H1 (cell line): ENCODE measurements around the gene SLC25A34. TPM values are rescaled to one million over a fixed set of nuclear protein-coding genes. Genes with fewer than 3 reads are reported as not detected.

Experiments
- CTCF ChIA-PET: fragments of 300-600 bp; sonication (Branson Sonifier 250); formaldehyde crosslinking; loops from one replicate; lab custom pipeline; 2021; ENCODE audit not compliant: partially characterized antibody; lab: Charles Lee
- POLR2A ChIA-PET: fragments of 300-600 bp; sonication (Branson Sonifier 250); formaldehyde crosslinking; loops from one replicate; lab custom pipeline; 2021; ENCODE audit warnings: inconsistent platforms; ENCODE audit not compliant: partially characterized antibody; lab: Charles Lee
- DNase-seq, 2 experiments: peaks; one replicate each; pipeline versions ENCODE4 v3.0.0 to v3.0.0-alpha.2; 2010 to 2022; ENCODE audit warnings: low spot score in 2 of 2, low read depth in 1 of 2, mixed read lengths in 1 of 2
- FAIRE-seq: peaks from 2 replicates; lab custom pipeline; 2011; peaks lifted over from hg19 to GRCh38; lab: Jason Lieb, UNC
- H2AFZ ChIP-seq: 2 replicates; pipeline ENCODE4 v1.8.1; 2012; ENCODE audit warnings: low read length, inconsistent platforms
- H2AK5ac ChIP-seq: 2 replicates; pipeline ENCODE4 v1.6.1; 2013; ENCODE audit warnings: low read depth, low read length
- H2BK120ac ChIP-seq: replicated peaks from 2 replicates; pipeline ENCODE3; 2013; ENCODE audit warnings: low read depth, low read length, inconsistent platforms
- H2BK12ac ChIP-seq: 2 replicates; pipeline ENCODE4 v1.6.1; 2013; ENCODE audit warnings: low read depth, low read length
- H2BK15ac ChIP-seq: 2 replicates; pipeline ENCODE4 v1.6.1; 2013; ENCODE audit warnings: low read length
- H2BK20ac ChIP-seq: 2 replicates; pipeline ENCODE4 v1.6.1; 2013; ENCODE audit warnings: low read length
- H2BK5ac ChIP-seq: 2 replicates; pipeline ENCODE4 v1.6.1; 2013; ENCODE audit warnings: low read depth, low read length
- H3K14ac ChIP-seq: 2 replicates; pipeline ENCODE4 v1.6.1; 2013; ENCODE audit warnings: inconsistent platforms; ENCODE audit not compliant: insufficient read length
- H3K18ac ChIP-seq: 2 replicates; pipeline ENCODE4 v1.6.1; 2013; ENCODE audit warnings: low read length; ENCODE audit errors: extremely low read depth
- H3K23ac ChIP-seq: 2 replicates; pipeline ENCODE4 v1.6.1; 2013; ENCODE audit warnings: inconsistent platforms; ENCODE audit not compliant: insufficient read length
- H3K23me2 ChIP-seq: 2 replicates; pipeline ENCODE4 v1.6.1; 2013; ENCODE audit warnings: low read depth, low read length
- H3K27ac ChIP-seq: 2 replicates; pipeline ENCODE4 v1.6.1; 2011; ENCODE audit warnings: low read depth, low read length, inconsistent platforms
- H3K27me3 ChIP-seq, 4 experiments: replicated peaks in 1 of 4; 1 replicate in 1 of 4; 2 replicates in 3 of 4; pipeline versions ENCODE4 v1.6.1 to v1.8.1; 2011 to 2013; ENCODE audit warnings: low read length in 3 of 4, mild to moderate bottlenecking in 3 of 4, inconsistent platforms in 2 of 4, mixed read lengths in 2 of 4, moderate library complexity in 1 of 4; ENCODE audit not compliant: control insufficient read depth in 3 of 4, insufficient read depth in 3 of 4; ENCODE audit errors: extremely low read depth in 1 of 4
- H3K36me3 ChIP-seq, 4 experiments: 2 replicates each; pipeline versions ENCODE4 v1.6.1 to v1.8.1; 2011 to 2013; ENCODE audit warnings: mild to moderate bottlenecking in 4 of 4, low read length in 3 of 4, moderate library complexity in 2 of 4, control low read depth in 1 of 4, inconsistent platforms in 1 of 4; ENCODE audit not compliant: insufficient read depth in 4 of 4, control insufficient read depth in 2 of 4
- H3K4ac ChIP-seq: replicated peaks from 2 replicates; pipeline ENCODE3; 2013; ENCODE audit warnings: low read length, low read depth, mixed read lengths, inconsistent platforms; ENCODE audit not compliant: insufficient read length
- H3K4me1 ChIP-seq, 4 experiments: replicated peaks in 1 of 4; 1 replicate in 1 of 4; 2 replicates in 3 of 4; pipeline versions ENCODE4 v1.6.1 to v1.8.1; 2011 to 2013; ENCODE audit warnings: low read length in 3 of 4, inconsistent platforms in 2 of 4, mixed read lengths in 1 of 4; ENCODE audit not compliant: insufficient read depth in 4 of 4, control insufficient read depth in 3 of 4
- H3K4me2 ChIP-seq, 2 experiments: 2 replicates each; pipeline versions ENCODE4 v1.6.1 to v1.8.1; 2011 to 2013; ENCODE audit warnings: low read depth in 2 of 2, low read length in 2 of 2, control low read depth in 1 of 2, inconsistent platforms in 1 of 2, mild to moderate bottlenecking in 1 of 2; ENCODE audit not compliant: insufficient read depth in 1 of 2
- H3K4me3 ChIP-seq, 4 experiments: fragments of 200-600, 300-600 bp in 1 of 4; sonication (generic), shearing (Covaris generic), sonication (Bioruptor Twin) in 1 of 4; 2 replicates each; pipeline versions ENCODE4 v1.5.1 to v1.8.1; 2011 to 2016; ENCODE audit warnings: low read length in 4 of 4, low read depth in 3 of 4, control low read depth in 2 of 4, inconsistent platforms in 2 of 4, mild to moderate bottlenecking in 2 of 4, mixed read lengths in 1 of 4, moderate library complexity in 1 of 4; ENCODE audit not compliant: insufficient read depth in 2 of 4; ENCODE audit errors: extremely low read depth in 1 of 4
- H3K56ac ChIP-seq: replicated peaks from 2 replicates; pipeline ENCODE3; 2013; ENCODE audit warnings: low read depth, mild to moderate bottlenecking, mixed read lengths, low read length, inconsistent platforms; ENCODE audit not compliant: insufficient read length
- H3K79me1 ChIP-seq: 2 replicates; pipeline ENCODE4 v1.6.1; 2013; ENCODE audit warnings: low read depth, low read length, control low read depth
- H3K79me2 ChIP-seq, 2 experiments: 2 replicates each; pipeline versions ENCODE4 v1.6.1 to v1.8.1; 2012 to 2013; ENCODE audit warnings: low read length in 2 of 2, mild to moderate bottlenecking in 2 of 2, inconsistent platforms in 1 of 2; ENCODE audit not compliant: insufficient read depth in 2 of 2, control insufficient read depth in 1 of 2
- H3K9ac ChIP-seq, 4 experiments: replicated peaks in 1 of 4; 1 replicate in 1 of 4; 2 replicates in 3 of 4; pipeline versions ENCODE4 v1.6.1 to v1.8.1; 2011 to 2013; ENCODE audit warnings: low read depth in 3 of 4, low read length in 3 of 4, control low read depth in 2 of 4, mild to moderate bottlenecking in 2 of 4, moderate library complexity in 2 of 4, inconsistent platforms in 1 of 4; ENCODE audit errors: extremely low read depth in 1 of 4
- H3K9me3 ChIP-seq, 2 experiments: 2 replicates each; pipeline versions ENCODE4 v1.6.1 to v1.8.1; 2012 to 2013; ENCODE audit warnings: mild to moderate bottlenecking in 2 of 2, moderate library complexity in 2 of 2, control low read depth in 1 of 2, inconsistent platforms in 1 of 2, low read depth in 1 of 2, low read length in 1 of 2, mixed read lengths in 1 of 2; ENCODE audit not compliant: insufficient read depth in 2 of 2
- H4K20me1 ChIP-seq, 2 experiments: replicated peaks in 1 of 2; 2 replicates each; pipeline versions ENCODE3 to v1.8.1; 2011 to 2013; ENCODE audit warnings: inconsistent platforms in 2 of 2, low read length in 2 of 2, mild to moderate bottlenecking in 1 of 2; ENCODE audit not compliant: insufficient read depth in 2 of 2, control insufficient read depth in 1 of 2
- H4K5ac ChIP-seq: 2 replicates; pipeline ENCODE4 v1.6.1; 2013; ENCODE audit warnings: low read length, low read depth, mixed read lengths, inconsistent platforms; ENCODE audit not compliant: insufficient read length
- H4K8ac ChIP-seq: 2 replicates; pipeline ENCODE4 v1.8.0; 2013; ENCODE audit warnings: mild to moderate bottlenecking, moderate library complexity, low read length, inconsistent platforms; ENCODE audit not compliant: insufficient read depth; ENCODE audit errors: extremely low read depth
- H4K91ac ChIP-seq: replicated peaks from 2 replicates; pipeline ENCODE3; 2013; ENCODE audit warnings: low read length, mixed read lengths, inconsistent platforms; ENCODE audit not compliant: insufficient read length
- BACH1 ChIP-seq: IDR thresholded peaks from 2 replicates; pipeline ENCODE4 v1.6.1; 2012; ENCODE audit warnings: low read length, improper control_type of control experiment
- EGR1 ChIP-seq: IDR thresholded peaks from 2 replicates; pipeline ENCODE4 v1.6.1; 2011; ENCODE audit warnings: low read depth, low read length, borderline replicate concordance
- KDM1A ChIP-seq: fragments of 200-600, 300-600 bp; sonication (generic); IDR thresholded peaks from 2 replicates; pipeline ENCODE4 v1.7.1; 2016; ENCODE audit warnings: mild to moderate bottlenecking, low read length, borderline replicate concordance
- NANOG ChIP-seq: IDR thresholded peaks from 2 replicates; pipeline ENCODE4 v1.6.1; 2011; ENCODE audit warnings: low read length, low read depth, mild to moderate bottlenecking, inconsistent platforms; ENCODE audit not compliant: insufficient read depth, poor library complexity, severe bottlenecking
- SP1 ChIP-seq: IDR thresholded peaks from 2 replicates; pipeline ENCODE4 v1.6.1; 2011; ENCODE audit warnings: low read depth, low read length
- SP4 ChIP-seq: IDR thresholded peaks from 2 replicates; pipeline ENCODE4 v1.6.1; 2012; ENCODE audit warnings: low read length, inconsistent platforms
- SUZ12 ChIP-seq: fragments of 200-600 bp; sonication (generic); IDR thresholded peaks from 2 replicates; pipeline ENCODE4 v1.6.1; 2012; ENCODE audit warnings: mild to moderate bottlenecking, inconsistent platforms, low read length, moderate library complexity, mixed read lengths
- YY1 ChIP-seq: IDR thresholded peaks from 2 replicates; pipeline ENCODE4 v1.6.1; 2011; ENCODE audit warnings: low read depth, mild to moderate bottlenecking, low read length
- WGBS, 2 experiments: shearing (Covaris generic) in 1 of 2; methylation state at CpG; one replicate each; pipeline versions ENCODE4 v1.1.6 to v1.1.7; 2013 to 2015; ENCODE audit warnings: low lambda C conversion rate in 2 of 2, mixed read lengths in 2 of 2, inconsistent platforms in 1 of 2, low coverage in 1 of 2, missing lambda C conversion rate in 1 of 2; ENCODE audit not compliant: insufficient replicate concordance in 2 of 2, insufficient coverage in 1 of 2, insufficient read length in 1 of 2; ENCODE audit errors: extremely low coverage in 1 of 2, missing lambda C conversion rate in 1 of 2; 5-methylcytosine and 5-hydroxymethylcytosine counted together
- long read RNA-seq, 2 experiments: library from RNA in 1 of 2; library from capped mRNA in 1 of 2; stranded (forward); transcript quantifications; one replicate each; pipeline ENCODE4 v2.0.0, GENCODE V29; 2021; ENCODE audit warnings: inconsistent platforms in 1 of 2
- polyA minus RNA-seq, 3 experiments: library from RNA; depleted of rRNA, polyadenylated mRNA; stranded (reverse); fragments of >200 nt; gene quantifications; 1 replicate in 2 of 3; 2 replicates in 1 of 3; pipeline ENCODE4 v1.2.3, GENCODE V29; 2011
- polyA plus RNA-seq, 7 experiments: library from polyadenylated mRNA; depleted of rRNA in 3 of 7; stranded (reverse) in 5 of 7; unstranded in 2 of 7; fragments of >200 nt in 5 of 7; fragments of 200-250 nt in 2 of 7; gene quantifications; 1 replicate in 5 of 7; 2 replicates in 1 of 7; 4 replicates in 1 of 7; pipeline versions ENCODE4 v1.2.1 to v1.2.3, GENCODE V29; 2011 to 2013; ENCODE audit warnings: missing spikeins in 2 of 7, mixed read lengths in 2 of 7
- total RNA-seq: library from RNA; stranded (reverse); fragmentation: NEBNext Ultra II Directional; extraction: Animal tissue kit (Norgen Biotek cat#: 25700); gene quantifications from 2 replicates; pipeline ENCODE4 v1.2.1, GENCODE V29; 2021
- TF ChIP-seq, protein P1 (sequence below): IDR thresholded peaks from 2 replicates; pipeline ENCODE4 v1.6.1; 2012; ENCODE audit warnings: inconsistent platforms

SLC25A34 gene
- total RNA-seq (0.48 and 0.50 TPM in 2 replicates), polyA plus RNA-seq (2011; rRNA removed) (0.62 and 0.75 TPM in 2 replicates), polyA minus RNA-seq (2011; rRNA and poly(A)+ RNA removed) (0.07 and 0.22 TPM in 2 replicates)
- 0.71 TPM for polyA plus RNA-seq (2011; cell fraction: cytosol; rRNA removed)
- polyA plus RNA-seq (2011; cell fraction: nucleus; rRNA removed), result 1.6 TPM
- 0.37 to 0.81 TPM (median 0.54 TPM) in 4 replicates for polyA plus RNA-seq (2012, experiment 1 of 2)
- polyA plus RNA-seq (2012, experiment 2 of 2), result 0.28 TPM
- polyA plus RNA-seq (2013, experiment 1 of 2), result 0.81 TPM
- polyA plus RNA-seq (2013, experiment 2 of 2), result 0.39 TPM
- polyA minus RNA-seq (2011; cell fraction: cytosol; rRNA and poly(A)+ RNA removed), result not detected
- polyA minus RNA-seq (2011; cell fraction: nucleus; rRNA and poly(A)+ RNA removed), result 0.70 TPM
- long read RNA-seq, experiment 1, partial matches to known transcripts, result 0 of 1 reads
- long read RNA-seq, experiment 1, other reads (novel, unspliced or antisense), result 1 of 1 reads
- long read RNA-seq, experiment 2, result 0 reads

DNA sequence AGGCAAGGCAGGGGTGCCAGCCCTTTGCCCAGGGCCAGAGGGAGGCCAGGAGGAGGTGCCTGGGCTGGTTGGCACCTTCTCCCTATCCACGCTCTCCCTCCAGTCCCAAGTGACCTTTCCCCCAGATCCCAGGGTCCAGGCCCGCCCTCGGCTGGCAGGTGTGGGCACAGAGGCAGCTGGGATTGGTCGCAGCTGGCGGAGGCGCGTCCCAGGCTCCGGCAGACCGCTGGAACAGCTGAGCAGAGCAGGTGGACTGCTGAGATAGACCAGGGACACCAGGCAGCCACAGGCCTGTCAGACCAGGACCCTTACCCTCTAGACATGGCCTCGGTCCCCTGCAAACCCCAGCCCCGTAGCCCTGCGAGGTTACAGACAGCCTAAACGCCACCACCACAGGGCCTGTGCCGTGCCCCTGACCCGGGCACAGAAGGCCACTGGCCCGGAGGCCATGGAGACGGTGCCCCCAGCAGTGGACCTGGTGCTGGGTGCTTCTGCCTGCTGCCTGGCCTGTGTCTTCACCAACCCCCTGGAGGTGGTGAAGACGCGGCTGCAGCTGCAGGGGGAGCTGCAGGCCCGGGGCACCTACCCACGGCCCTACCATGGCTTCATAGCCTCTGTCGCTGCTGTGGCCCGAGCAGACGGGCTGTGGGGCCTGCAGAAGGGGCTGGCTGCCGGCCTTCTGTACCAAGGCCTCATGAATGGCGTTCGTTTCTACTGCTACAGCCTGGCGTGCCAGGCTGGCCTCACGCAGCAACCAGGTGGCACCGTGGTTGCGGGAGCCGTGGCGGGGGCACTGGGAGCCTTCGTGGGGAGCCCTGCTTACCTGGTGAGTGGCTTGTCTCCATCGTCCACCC, at the start of gene SLC25A34:
SLC25A34 (plus strand) TSS at position 221 of the 854 bp plus-strand sequence; CDS start at position 449, 228 bp downstream.
- no peak within 1 kb of the TSS for H2BK15ac ChIP-seq
- H3K23me2 ChIP-seq, result no peaks in the 10 kb centered on the region
- no peak within 1 kb of the TSS for H4K91ac ChIP-seq
- ChIA-PET POLR2A (interaction anchor here (0.9 to 2.0 kb wide), 4 partner anchors 11 to 28 kb away, joined by 3 to 4 read pairs (median 4); no protein-coding TSS in a partner anchor), CTCF (interaction anchor here (0.6 to 6.1 kb wide), 6 partner anchors 26 to 637 kb away, joined by 3 to 41 read pairs (median 3); no protein-coding TSS in a partner anchor)
- DNase-seq (no peak), FAIRE-seq (no peak)
- peak within 1 kb of the TSS; percentile 35; the same call in 1 of the 2 replicates for H2BK5ac ChIP-seq
- H3K4me2 ChIP-seq, result no peak within 1 kb of the TSS
- H2AK5ac ChIP-seq, result no peak within 1 kb of the TSS
- no peak within 1 kb of the TSS for H3K23ac ChIP-seq
- no peak within 1 kb of the TSS for H2BK120ac ChIP-seq
- no peak within 1 kb of the TSS; the same call in 1 of the 2 replicates for H3K27ac ChIP-seq
- no peaks in the 10 kb centered on the region for H3K79me2 ChIP-seq
- no peak within 1 kb of the TSS for H4K8ac ChIP-seq
- WGBS, 2 experiments, result 88% methylated on average over 34 of the region's 35 CpGs; no CpG with 5 or more reads in 1 of the 2 experiments
- H3K79me1 ChIP-seq, result no peaks in the 10 kb centered on the region
- no peaks in the 10 kb centered on the region for H3K27me3 ChIP-seq
- H3K4me1 ChIP-seq, result peaks cover 0 to 14% (median 4%) of the 10 kb centered on the region in 4 experiments; a peak in 4 of 7 replicates
- H3K18ac ChIP-seq, result no peak within 1 kb of the TSS; the same call in 1 of the 2 replicates
- no peak within 1 kb of the TSS for H3K4ac ChIP-seq
- H4K5ac ChIP-seq, result no peak within 1 kb of the TSS
- peaks cover 4 to 7% of the 10 kb centered on the region in 2 experiments for H4K20me1 ChIP-seq
- H3K56ac ChIP-seq, result no peak within 1 kb of the TSS
- H3K14ac ChIP-seq, result no peak within 1 kb of the TSS
- H3K4me3 ChIP-seq, result no peak within 1 kb of the TSS
- no peaks in the 10 kb centered on the region for H3K9me3 ChIP-seq
- H2BK20ac ChIP-seq, result no peak within 1 kb of the TSS
- peaks cover 0 to 8% (median 3%) of the 10 kb centered on the region in 4 experiments; a peak in 5 of 8 replicates for H3K36me3 ChIP-seq
- no peak within 1 kb of the TSS; a peak in 1 of 7 replicates for H3K9ac ChIP-seq
- H2AFZ ChIP-seq, result no peak within 1 kb of the TSS
- H2BK12ac ChIP-seq, result no peak within 1 kb of the TSS
- TF ChIP-seq YY1 (no peak), BACH1 (no peak), NANOG (no peak), SP1 (no peak), SP4 (no peak), KDM1A (no peak), SUZ12 (no peak), EGR1 (no peak)
- TF ChIP-seq, protein P1, sequence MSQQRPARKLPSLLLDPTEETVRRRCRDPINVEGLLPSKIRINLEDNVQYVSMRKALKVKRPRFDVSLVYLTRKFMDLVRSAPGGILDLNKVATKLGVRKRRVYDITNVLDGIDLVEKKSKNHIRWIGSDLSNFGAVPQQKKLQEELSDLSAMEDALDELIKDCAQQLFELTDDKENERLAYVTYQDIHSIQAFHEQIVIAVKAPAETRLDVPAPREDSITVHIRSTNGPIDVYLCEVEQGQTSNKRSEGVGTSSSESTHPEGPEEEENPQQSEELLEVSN, result no peak
